ENCODE measurements around the gene THADA.
"Not testable (repeated sequence)": the region's sequence is repeated elsewhere in the genome, so short reads cannot be mapped to it uniquely, and the experiment has no call there.

Gene THADA

DNA sequence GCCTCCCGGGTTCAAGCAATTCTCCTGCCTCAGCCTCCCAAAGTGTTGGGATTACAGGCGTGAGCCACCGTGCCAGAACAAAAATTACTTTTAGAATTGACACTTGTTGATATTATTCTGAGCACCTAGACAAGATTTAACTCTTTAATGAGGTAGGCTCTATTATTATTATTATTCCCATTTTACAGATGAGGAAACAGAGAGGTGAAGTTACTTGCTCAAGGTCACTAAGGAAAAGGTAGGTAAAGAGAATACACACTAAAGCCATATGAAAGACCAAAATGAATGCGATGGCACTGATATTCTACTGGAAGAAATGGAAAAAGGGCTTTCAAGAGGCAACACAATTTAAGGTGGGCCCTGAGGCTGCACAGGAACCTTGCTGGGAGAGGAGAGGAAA is 295.6 kb downstream of the THADA start:
- H3K4me3 ChIP-seq (ENCODE audit: control insufficient read depth, low read depth, low read length), result no peak overlapping the region
- TF ChIP-seq, protein P1, sequence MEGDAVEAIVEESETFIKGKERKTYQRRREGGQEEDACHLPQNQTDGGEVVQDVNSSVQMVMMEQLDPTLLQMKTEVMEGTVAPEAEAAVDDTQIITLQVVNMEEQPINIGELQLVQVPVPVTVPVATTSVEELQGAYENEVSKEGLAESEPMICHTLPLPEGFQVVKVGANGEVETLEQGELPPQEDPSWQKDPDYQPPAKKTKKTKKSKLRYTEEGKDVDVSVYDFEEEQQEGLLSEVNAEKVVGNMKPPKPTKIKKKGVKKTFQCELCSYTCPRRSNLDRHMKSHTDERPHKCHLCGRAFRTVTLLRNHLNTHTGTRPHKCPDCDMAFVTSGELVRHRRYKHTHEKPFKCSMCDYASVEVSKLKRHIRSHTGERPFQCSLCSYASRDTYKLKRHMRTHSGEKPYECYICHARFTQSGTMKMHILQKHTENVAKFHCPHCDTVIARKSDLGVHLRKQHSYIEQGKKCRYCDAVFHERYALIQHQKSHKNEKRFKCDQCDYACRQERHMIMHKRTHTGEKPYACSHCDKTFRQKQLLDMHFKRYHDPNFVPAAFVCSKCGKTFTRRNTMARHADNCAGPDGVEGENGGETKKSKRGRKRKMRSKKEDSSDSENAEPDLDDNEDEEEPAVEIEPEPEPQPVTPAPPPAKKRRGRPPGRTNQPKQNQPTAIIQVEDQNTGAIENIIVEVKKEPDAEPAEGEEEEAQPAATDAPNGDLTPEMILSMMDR (IDR thresholded peaks at IDR 0.05; ENCODE audit: control insufficient read depth, insufficient read depth, low read depth, low read length, missing control alignments), result no peak
- DNase-seq (ENCODE audit: low read depth), result no peak

DNA sequence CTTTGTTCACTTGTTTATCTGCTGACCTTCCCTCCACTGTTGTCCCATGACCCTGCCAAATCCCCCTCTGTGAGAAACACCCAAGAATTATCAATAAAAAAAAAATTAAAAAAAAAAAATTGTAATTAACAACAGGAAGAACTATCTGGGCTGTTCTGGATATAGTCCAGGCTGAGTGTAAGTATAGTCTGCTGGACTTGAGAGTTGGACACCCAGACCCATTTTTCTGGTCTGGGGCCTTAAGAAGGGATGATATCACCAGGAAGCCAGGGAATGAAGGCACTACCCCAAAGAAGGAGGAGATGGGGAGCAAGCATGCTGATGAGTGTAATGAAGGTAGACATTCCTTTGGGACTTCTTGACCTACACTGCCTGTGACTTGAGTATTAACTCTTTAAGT is 297.3 kb downstream of the THADA start:
- DNase-seq (ENCODE audit: low read depth), result no peak
- no peak overlapping the region for H3K4me3 ChIP-seq (ENCODE audit: control insufficient read depth, low read depth, low read length)
- TF ChIP-seq, protein P1 (IDR thresholded peaks at IDR 0.05; ENCODE audit: control insufficient read depth, insufficient read depth, low read depth, low read length, missing control alignments), result no peak

DNA sequence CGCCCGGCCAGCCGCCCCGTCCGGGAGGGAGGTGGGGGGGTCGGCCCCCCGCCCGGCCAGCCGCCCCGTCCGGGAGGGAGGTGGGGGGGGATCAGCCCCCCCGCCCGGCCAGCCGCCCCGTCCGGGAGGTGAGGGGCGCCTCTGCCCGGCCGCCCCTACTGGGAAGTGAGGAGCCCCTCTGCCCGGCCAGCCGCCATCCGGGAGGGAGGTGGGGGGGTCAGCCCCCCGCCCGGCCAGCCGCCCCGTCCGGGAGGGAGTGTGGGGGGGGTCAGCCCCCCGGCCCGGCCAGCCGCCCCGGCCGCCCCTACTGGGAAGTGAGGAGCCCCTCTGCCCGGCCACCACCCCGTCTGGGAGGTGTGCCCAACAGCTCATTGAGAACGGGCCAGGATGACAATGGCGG is 298.1 kb downstream of the THADA start:
- not testable (repeated sequence) for H3K4me3 ChIP-seq (ENCODE audit: control insufficient read depth, low read depth, low read length); DNase-seq (ENCODE audit: low read depth)

DNA sequence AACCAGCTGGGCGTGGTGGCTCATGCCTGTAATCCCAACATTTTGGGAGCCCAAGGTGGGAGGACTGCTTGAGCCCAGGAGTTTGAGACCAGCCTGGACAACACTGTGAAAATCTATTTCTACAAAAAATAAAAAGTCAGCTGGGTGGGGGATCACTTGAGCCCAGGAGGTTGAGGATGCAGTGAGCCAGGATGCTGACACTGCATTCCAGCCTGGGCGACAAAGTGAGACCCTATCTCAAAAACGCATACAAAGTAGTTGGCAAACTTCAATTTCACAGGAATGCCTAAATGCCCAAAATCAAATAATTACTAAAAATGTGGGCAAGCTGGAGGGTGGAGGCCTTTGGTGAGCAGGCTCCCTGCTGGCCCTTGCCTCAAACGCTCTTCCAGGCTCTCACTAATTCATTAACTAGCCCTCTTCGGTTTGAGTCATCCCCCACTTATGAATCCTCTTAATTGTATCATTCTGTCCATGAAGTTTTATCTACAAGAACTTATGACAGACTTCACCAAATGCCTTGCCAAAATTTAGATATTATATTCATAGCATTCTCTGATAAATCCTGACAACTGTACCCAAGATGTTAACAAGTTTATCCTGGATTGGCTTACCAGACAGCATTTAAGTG is 300.8 kb downstream of the THADA start:
- TF ChIP-seq, protein P1 (IDR thresholded peaks at IDR 0.05; ENCODE audit: control insufficient read depth, insufficient read depth, low read depth, low read length, missing control alignments), result no peak
- DNase-seq (ENCODE audit: low read depth), result no peak
- no peak overlapping the region for H3K4me3 ChIP-seq (ENCODE audit: control insufficient read depth, low read depth, low read length)

DNA sequence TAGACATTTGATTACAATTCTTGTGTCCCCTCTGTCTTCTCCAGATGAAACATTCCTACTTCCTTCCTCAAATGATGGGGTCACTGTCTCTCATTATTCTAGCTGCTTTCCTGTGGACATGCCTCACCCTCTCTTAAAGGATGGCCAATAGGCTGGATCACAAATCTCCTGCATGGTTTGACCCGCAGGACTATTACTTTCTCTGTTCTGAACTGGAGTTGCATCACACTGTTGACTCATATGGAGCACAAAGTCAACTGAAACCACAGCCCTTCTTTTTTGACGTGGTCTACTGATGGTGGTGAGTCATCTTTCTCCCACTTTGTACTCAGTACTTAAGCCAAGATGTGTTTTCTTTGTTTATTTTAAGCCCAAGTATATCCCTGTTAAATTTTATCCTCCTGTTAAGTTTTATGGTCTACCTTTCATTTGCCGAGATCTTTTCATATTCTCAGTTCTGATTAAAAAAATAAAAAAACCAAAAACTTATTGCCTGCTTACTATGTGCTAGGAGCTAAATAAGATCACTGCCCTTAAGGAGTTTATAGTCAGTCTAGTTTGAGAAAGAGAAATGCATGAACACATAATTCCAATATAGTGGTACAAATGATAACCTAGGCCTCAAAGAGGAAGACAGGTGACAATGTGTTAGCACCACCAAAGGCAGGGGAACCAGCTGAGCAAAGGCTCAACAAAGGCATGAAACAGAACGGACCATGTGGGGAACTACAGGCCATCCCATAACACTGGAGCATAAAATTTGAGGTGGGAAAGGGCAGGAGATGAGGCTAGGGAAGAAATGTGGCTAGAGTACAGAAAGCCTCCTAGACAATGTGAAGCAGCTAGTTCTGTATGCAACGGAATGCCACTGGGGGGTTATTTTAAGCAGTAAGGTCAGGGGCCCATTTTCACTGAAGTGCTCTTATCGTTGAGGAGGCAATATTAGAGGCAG is 301.8 kb downstream of the THADA start:
- H3K4me3 ChIP-seq (ENCODE audit: control insufficient read depth, low read depth, low read length), result no peak overlapping the region
- peak; percentile 98 for DNase-seq (ENCODE audit: low read depth)

DNA sequence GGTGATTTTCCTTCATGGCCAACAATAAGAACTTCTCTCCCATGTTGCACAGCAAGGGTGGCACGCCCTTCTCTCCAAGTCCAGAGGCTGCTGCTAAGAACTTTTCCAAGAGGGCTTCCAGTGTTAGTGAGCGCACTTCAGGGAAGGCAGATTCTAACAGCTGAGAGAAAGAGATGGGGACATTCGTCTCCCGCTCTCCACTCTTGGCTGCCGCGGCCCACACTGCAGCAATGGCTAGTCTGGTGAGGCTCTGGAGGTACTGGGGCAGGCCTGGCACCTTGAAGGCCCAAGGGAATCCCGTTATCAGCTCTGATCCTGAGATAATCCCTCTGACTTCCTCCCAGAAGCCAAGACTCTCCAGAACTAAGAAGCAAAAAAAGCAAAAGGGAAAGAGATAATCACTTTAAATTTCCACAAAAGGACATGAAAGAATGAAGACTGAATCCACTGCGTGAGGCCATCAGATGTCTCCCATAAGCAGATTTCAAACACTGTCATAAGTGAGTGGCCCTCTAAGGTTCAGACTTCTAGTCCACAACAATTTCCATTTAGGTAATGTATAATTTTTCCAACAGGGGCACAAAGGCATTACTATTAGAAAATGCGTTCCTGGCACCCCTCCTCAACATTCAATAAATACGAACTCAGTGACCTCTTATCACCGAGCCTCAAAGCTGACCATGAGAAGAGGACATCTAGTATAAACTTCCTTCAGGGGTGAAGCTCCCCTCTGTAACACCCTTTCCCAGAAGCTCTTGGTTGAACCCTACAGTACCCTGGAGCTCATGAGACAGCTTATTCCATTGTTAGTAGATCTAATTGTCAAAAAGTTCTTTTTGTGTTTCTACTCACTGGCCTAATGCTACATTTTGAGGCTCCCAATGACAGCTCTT is 302.7 kb downstream of the THADA start:
- TF ChIP-seq, protein P1 (IDR thresholded peaks at IDR 0.05; ENCODE audit: control insufficient read depth, insufficient read depth, low read depth, low read length, missing control alignments), result no peak
- H3K4me3 ChIP-seq (ENCODE audit: control insufficient read depth, low read depth, low read length), result no peak overlapping the region
- DNase-seq (ENCODE audit: low read depth), result no peak

More for the DNA sequence above, 301.8 kb downstream of the THADA start:
- TF ChIP-seq, protein P1 (IDR thresholded peaks at IDR 0.05; ENCODE audit: control insufficient read depth, insufficient read depth, low read depth, low read length, missing control alignments), result no peak

Data from AG09309 (cell line).